Measurements from ENCODE around the gene FAM13C. TPM values are rescaled to one million over a fixed set of nuclear protein-coding genes. Genes with fewer than 3 reads are reported as not detected.

FAM13C gene
- total and polyA plus RNA-seq, 7 donors, result 1.0 to 31.7 (median 13.1) TPM

DNA sequence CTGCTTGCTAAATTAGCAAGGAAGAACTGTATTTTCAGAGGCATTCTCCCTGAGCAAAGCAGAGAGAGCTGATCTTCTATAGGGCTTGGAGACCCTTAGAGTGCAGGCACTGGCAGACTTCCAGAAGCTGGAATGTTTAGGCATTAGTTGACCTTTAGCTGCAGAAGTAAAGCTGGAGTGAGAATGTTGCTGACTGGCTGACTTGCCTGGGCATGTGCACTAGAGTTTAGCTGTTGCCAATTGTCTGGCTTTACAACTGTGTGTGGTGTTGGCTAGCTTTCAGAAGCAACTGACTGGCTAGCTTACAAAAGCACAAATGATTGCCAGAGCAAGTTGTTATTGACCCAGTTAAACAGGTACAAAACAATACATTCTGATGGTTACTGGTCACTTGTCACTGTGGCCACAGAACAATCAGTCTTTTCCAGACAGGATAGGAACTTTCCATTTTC, 25.1 kb downstream of the FAM13C start:
- peak; percentile 84 to 91 (median 88) for ATAC-seq

DNA sequence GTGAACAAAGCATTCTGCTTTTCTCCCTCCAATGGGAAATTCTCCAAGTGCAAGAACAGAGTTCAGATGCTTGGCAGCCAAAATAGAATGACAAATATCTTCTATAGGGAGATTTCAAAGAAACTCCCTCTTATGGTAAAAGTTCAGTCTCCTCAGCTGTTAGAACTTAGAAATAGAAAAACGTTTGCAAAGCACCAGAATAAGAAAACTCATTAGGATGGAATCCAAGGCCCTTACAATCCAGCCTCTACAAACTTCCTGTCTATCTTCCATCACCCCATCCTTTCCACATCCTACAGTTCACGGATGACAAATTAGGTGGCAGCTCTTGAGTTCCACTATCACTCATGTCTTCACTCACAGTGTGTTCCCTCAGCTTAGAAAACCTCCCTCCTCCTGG, 25.7 kb downstream of the FAM13C start:
- Histone ChIP-seq H3K27me3 (ENCODE audit: insufficient read depth in 3 of 3, low read length in 2 of 3) (no peaks in the 10 kb centered on the region), H3K36me3 (ENCODE audit: insufficient read depth in 1 of 2, low read depth in 1 of 2) (no peaks in the 10 kb centered on the region), H3K9me3 (no peaks in the 10 kb centered on the region), H3K4me1 (peaks cover 47% of the 10 kb centered on the region), H3K4me3 (no peak overlapping the region), H3K27ac (peak overlapping the region; percentile 78)
- ATAC-seq, result peak; percentile 29 to 73 (median 68)
- no peak for DNase-seq
- WGBS, 3 donors, result 9 to 19% (median 10%) methylated on average over 2 of the region's 2 CpGs
- intact Hi-C loops (cut with DNase I), result no loop called here
- TF ChIP-seq, protein P1, sequence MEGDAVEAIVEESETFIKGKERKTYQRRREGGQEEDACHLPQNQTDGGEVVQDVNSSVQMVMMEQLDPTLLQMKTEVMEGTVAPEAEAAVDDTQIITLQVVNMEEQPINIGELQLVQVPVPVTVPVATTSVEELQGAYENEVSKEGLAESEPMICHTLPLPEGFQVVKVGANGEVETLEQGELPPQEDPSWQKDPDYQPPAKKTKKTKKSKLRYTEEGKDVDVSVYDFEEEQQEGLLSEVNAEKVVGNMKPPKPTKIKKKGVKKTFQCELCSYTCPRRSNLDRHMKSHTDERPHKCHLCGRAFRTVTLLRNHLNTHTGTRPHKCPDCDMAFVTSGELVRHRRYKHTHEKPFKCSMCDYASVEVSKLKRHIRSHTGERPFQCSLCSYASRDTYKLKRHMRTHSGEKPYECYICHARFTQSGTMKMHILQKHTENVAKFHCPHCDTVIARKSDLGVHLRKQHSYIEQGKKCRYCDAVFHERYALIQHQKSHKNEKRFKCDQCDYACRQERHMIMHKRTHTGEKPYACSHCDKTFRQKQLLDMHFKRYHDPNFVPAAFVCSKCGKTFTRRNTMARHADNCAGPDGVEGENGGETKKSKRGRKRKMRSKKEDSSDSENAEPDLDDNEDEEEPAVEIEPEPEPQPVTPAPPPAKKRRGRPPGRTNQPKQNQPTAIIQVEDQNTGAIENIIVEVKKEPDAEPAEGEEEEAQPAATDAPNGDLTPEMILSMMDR (IDR thresholded peaks at IDR 0.05), result no peak

More for the DNA sequence above, 25.1 kb downstream of the FAM13C start:
- no peaks in the 10 kb centered on the region for H3K27me3 ChIP-seq (ENCODE audit: insufficient read depth in 3 of 3, low read length in 2 of 3)
- DNase-seq, result no peak
- TF ChIP-seq, protein P1 (IDR thresholded peaks at IDR 0.05), result no peak
- H3K9me3 ChIP-seq, result no peaks in the 10 kb centered on the region
- H3K27ac ChIP-seq, result peak overlapping the region; percentile 78
- peaks cover 41% of the 10 kb centered on the region for H3K4me1 ChIP-seq
- intact Hi-C loops (cut with DNase I), result no loop called here
- H3K4me3 ChIP-seq, result no peak overlapping the region
- H3K36me3 ChIP-seq (ENCODE audit: insufficient read depth in 1 of 2, low read depth in 1 of 2), result no peaks in the 10 kb centered on the region

DNA sequence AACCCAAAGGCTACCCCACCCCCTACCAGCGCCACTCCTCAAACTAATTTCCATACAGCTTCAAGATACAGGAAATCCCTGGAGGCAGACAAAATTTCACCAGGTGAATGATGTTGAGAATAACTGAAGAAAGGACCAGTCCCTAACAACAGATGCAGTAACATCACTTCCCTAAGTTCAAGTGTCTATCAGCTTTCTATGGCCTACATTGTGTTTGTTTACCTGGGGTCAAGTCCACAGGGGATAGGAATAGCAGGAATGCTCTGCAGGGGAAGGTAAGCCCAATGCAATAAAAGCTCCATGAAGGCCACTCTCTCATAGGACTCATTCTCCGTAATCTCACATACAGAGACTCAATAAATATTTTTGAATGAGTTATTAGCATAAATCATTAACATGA, 26.9 kb downstream of the FAM13C start:
- TF ChIP-seq, protein P1 (IDR thresholded peaks at IDR 0.05), result no peak

DNA sequence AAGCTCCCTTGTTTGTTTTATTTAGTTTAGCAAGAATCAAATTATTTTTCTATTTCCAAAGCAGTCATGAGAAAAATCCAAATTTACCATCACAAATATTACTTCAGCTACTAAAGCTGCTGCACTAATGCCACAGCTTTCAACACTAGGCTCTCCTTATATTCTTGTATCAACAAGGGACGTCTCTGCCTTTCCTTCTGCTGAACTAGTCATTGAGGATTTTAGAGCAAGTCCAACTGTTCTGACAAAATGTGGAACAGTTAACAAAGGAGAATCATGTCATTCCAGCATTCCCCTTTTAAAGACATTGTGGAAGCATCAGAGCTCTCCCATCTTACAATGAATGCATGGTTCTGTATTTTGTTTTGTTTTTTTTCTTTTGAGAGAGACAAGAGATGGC, 28.6 kb downstream of the FAM13C start:
- TF ChIP-seq, protein P1 (IDR thresholded peaks at IDR 0.05), result no peak
- intact Hi-C loops (cut with DNase I), result no loop called here
- Histone ChIP-seq H3K4me3 (no peak overlapping the region), H3K9me3 (no peaks in the 10 kb centered on the region), H3K36me3 (ENCODE audit: insufficient read depth in 1 of 2, low read depth in 1 of 2) (no peaks in the 10 kb centered on the region), H3K27me3 (ENCODE audit: insufficient read depth in 3 of 3, low read length in 2 of 3) (no peaks in the 10 kb centered on the region), H3K27ac (peak overlapping the region; percentile 51), H3K4me1 (peaks cover 74% of the 10 kb centered on the region)
- ATAC-seq (no peak), DNase-seq (no peak)
- 25 to 29% (median 27%) methylated on average over 1 of the region's 1 CpG for WGBS, 3 donors

More for the DNA sequence above, 26.9 kb downstream of the FAM13C start:
- Histone ChIP-seq H3K9me3 (no peaks in the 10 kb centered on the region), H3K27me3 (ENCODE audit: insufficient read depth in 3 of 3, low read length in 2 of 3) (no peaks in the 10 kb centered on the region), H3K4me1 (peaks cover 56% of the 10 kb centered on the region), H3K36me3 (ENCODE audit: insufficient read depth in 1 of 2, low read depth in 1 of 2) (no peaks in the 10 kb centered on the region), H3K27ac (no peak overlapping the region), H3K4me3 (no peak overlapping the region)
- ATAC-seq (no peak), DNase-seq (no peak)
- intact Hi-C loops (cut with DNase I), result no loop called here
- WGBS, 3 donors, result 93 to 97% (median 96%) methylated on average over 2 of the region's 2 CpGs

DNA sequence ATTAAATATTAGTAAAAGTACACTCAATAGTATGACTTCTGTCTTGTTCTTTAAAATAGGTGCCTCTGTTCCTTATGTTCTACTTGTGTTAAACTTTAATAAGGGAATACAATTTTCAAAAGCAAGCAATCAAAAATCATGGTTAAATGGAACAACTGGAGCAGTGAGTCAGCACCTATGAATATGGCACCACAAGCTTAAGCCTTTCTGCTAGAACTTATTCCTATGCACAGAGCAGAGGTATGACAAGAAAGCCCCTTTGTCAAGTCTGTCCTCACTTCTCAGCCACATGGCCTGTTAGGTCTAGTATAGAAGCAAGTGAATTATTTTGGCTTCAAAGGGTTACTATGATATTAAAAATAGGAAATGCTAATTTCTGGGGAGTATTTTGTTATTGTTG, 29.8 kb downstream of the FAM13C start:
- Histone ChIP-seq H3K9me3 (no peaks in the 10 kb centered on the region), H3K4me3 (no peak overlapping the region), H3K27ac (peak overlapping the region; percentile 51), H3K4me1 (peaks cover 75% of the 10 kb centered on the region), H3K27me3 (ENCODE audit: insufficient read depth in 3 of 3, low read length in 2 of 3) (no peaks in the 10 kb centered on the region), H3K36me3 (ENCODE audit: insufficient read depth in 1 of 2, low read depth in 1 of 2) (no peaks in the 10 kb centered on the region)
- TF ChIP-seq, protein P1 (IDR thresholded peaks at IDR 0.05), result no peak
- intact Hi-C loops (cut with DNase I), result no loop called here
- ATAC-seq, result no peak
- DNase-seq, result no peak
